ENCODE measurements around the gene TOM1L2. TPM values are rescaled to one million over a fixed set of nuclear protein-coding genes. Genes with fewer than 3 reads are reported as not detected.

TOM1L2 gene
- total and polyA plus RNA-seq, 2 experiments from 2014 or later: 46.4 to 145 TPM

DNA sequence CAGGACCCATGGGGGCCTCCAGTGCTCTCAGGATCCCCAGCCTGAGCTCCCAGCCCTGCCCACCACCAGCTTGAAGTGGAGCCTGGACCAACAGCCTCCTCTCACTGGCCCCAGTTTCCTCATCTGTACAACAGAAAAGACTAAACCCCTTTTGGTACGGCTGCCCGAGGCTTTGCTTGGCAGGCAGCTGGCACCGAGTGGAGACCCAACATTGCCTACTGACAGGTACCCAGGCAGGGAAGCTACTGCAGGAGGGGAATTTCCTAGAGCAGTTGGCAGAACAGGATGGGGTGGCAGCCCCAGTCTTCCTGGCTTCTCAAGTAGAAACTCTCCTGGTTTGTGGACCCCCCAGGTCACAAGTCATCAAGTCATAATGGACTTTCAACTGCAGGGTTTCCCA is 149.6 kb downstream of the TOM1L2 start:
- Histone ChIP-seq H3K4me3 (peak overlapping the region; percentile 39), H3K36me3 (no peaks in the 10 kb centered on the region), H3K9me3 (ENCODE audit: low read depth) (no peaks in the 10 kb centered on the region), H3K27me3 (no peaks in the 10 kb centered on the region), H3K27ac (no peak overlapping the region), H3K4me1 (ENCODE audit: low read depth) (peaks cover 32% of the 10 kb centered on the region)
- TF ChIP-seq, protein P1, sequence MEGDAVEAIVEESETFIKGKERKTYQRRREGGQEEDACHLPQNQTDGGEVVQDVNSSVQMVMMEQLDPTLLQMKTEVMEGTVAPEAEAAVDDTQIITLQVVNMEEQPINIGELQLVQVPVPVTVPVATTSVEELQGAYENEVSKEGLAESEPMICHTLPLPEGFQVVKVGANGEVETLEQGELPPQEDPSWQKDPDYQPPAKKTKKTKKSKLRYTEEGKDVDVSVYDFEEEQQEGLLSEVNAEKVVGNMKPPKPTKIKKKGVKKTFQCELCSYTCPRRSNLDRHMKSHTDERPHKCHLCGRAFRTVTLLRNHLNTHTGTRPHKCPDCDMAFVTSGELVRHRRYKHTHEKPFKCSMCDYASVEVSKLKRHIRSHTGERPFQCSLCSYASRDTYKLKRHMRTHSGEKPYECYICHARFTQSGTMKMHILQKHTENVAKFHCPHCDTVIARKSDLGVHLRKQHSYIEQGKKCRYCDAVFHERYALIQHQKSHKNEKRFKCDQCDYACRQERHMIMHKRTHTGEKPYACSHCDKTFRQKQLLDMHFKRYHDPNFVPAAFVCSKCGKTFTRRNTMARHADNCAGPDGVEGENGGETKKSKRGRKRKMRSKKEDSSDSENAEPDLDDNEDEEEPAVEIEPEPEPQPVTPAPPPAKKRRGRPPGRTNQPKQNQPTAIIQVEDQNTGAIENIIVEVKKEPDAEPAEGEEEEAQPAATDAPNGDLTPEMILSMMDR (IDR thresholded peaks at IDR 0.05; ENCODE audit: low read depth, low read length): no peak
- DNase-seq (ENCODE audit: low read depth in 1 of 2, low spot score in 1 of 2): no peak

DNA sequence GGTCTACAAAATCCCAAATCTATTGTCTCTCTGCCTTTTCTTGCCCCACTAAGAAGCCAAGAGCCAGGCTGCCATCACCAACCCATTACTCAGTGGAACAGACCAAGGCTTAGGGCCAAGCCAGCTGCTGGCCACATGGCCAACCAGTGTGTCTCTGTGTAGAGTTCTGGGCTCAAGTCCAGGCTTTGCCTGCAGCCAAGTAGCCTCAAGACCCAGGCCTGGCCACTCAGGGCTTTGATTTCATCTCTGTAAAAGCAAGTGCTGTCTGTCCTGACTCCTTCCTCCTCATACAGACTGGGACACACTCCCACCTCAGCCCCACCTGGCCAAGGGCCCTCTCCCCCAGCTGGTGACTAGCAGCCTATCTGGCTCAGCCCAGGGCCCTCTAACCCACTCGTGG is 150.0 kb downstream of the TOM1L2 start:
- no peak overlapping the region for H3K27ac ChIP-seq
- peak in 1 of 2 donors; percentile 91 for DNase-seq (ENCODE audit: low read depth in 1 of 2, low spot score in 1 of 2)
- TF ChIP-seq, protein P1 (IDR thresholded peaks at IDR 0.05; ENCODE audit: low read depth, low read length): no peak
- no peak overlapping the region for H3K4me3 ChIP-seq
- H3K36me3 ChIP-seq: no peaks in the 10 kb centered on the region
- peaks cover 32% of the 10 kb centered on the region for H3K4me1 ChIP-seq (ENCODE audit: low read depth)
- H3K27me3 ChIP-seq: no peaks in the 10 kb centered on the region
- H3K9me3 ChIP-seq (ENCODE audit: low read depth): no peaks in the 10 kb centered on the region

DNA sequence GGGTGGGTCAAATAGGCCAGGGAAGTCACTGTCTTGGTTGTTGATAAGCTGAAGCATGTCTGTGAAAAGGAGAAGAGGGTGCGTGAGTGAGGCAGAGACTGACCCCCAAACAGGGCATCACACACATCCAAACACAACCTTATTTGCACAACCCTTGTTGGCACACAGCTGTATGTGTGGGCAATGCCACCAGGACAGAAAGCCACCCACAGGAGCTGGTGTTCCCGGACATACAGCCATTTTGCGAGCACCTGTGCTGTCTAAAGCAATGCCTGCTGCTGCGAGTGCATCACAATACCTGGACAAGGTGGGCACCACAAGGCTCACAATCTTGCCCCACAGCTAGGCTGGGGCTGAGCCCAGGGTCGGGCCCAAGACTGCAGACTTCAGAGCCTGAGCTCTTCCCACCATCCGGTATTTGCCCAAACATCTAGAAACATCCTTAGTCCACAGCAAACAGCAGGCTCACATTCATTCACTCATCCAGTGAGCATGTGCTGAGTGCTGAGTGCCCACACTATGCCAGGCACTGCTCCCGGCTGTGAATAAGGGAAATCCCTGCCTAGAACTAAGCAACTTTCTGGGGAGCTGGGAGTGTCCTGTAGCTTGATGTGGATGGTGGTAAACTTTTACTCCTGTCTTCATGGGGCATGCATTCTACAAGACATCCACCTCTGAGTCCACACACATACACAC is 151.6 kb downstream of the TOM1L2 start:
- peaks cover 27% of the 10 kb centered on the region for H3K4me1 ChIP-seq (ENCODE audit: low read depth)

DNA sequence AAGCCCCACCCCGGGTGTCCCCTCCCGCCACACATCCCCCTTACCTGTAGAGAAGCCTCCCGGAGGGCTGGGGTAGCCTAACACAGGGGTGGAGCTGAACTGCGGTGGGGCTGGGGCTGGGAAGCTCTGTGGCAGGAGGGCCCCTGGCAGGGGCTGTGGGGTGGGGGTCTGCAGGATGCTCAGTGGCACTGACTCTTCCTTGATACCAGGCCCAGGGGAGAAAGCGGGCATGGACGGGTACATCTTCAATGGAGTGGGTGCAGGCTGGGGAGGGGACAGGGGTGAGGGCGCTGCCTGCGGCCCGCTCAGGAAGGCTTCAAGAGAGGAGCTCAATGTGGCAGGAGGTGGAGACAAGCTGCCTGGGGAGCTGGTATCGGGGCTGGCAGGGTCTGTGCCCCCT is 152.2 kb downstream of the TOM1L2 start:
- H3K4me1 ChIP-seq (ENCODE audit: low read depth): peaks cover 29% of the 10 kb centered on the region

More for the DNA sequence above, 151.6 kb downstream of the TOM1L2 start:
- no peaks in the 10 kb centered on the region for H3K27me3 ChIP-seq
- H3K36me3 ChIP-seq: no peaks in the 10 kb centered on the region
- no peaks in the 10 kb centered on the region for H3K9me3 ChIP-seq (ENCODE audit: low read depth)
- DNase-seq (ENCODE audit: low read depth in 1 of 2, low spot score in 1 of 2): no peak
- no peak overlapping the region for H3K27ac ChIP-seq
- no peak overlapping the region for H3K4me3 ChIP-seq
- TF ChIP-seq, protein P1 (IDR thresholded peaks at IDR 0.05; ENCODE audit: low read depth, low read length): no peak

DNA sequence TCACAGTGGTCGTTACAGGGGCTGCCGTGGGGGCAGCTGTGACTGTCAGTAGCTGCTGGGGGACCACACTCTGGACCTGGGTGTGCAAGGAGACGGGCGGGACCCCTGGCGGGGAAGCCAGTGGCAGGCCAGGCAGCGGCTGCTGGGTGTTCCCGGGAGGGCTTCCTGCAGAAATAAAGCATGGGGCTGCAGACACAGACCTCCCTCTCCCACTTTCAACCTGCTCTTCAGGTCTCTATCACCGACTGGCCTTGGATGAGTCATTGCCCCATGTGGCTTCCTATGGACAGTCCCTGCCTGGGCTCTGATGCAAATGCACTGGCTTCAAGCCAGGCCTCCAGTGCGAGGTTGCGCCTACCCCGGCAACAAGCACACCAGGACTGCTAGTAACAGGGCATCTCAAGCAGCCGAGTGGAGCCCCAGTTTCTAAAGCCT is 152.6 kb downstream of the TOM1L2 start:
- no peaks in the 10 kb centered on the region for H3K9me3 ChIP-seq (ENCODE audit: low read depth)
- no peaks in the 10 kb centered on the region for H3K27me3 ChIP-seq
- no peaks in the 10 kb centered on the region for H3K36me3 ChIP-seq
- H3K4me1 ChIP-seq (ENCODE audit: low read depth): peaks cover 26% of the 10 kb centered on the region
- H3K27ac ChIP-seq: no peak overlapping the region
- TF ChIP-seq, protein P1 (IDR thresholded peaks at IDR 0.05; ENCODE audit: low read depth, low read length): no peak
- DNase-seq (ENCODE audit: low read depth in 1 of 2, low spot score in 1 of 2): peak in 1 of 2 donors; percentile 96
- no peak overlapping the region for H3K4me3 ChIP-seq

More for the DNA sequence above, 152.2 kb downstream of the TOM1L2 start:
- no peaks in the 10 kb centered on the region for H3K27me3 ChIP-seq
- H3K4me3 ChIP-seq: no peak overlapping the region
- no peaks in the 10 kb centered on the region for H3K36me3 ChIP-seq
- TF ChIP-seq, protein P1 (IDR thresholded peaks at IDR 0.05; ENCODE audit: low read depth, low read length): no peak
- H3K27ac ChIP-seq: no peak overlapping the region
- no peak for DNase-seq (ENCODE audit: low read depth in 1 of 2, low spot score in 1 of 2)
- H3K9me3 ChIP-seq (ENCODE audit: low read depth): no peaks in the 10 kb centered on the region

Data from cardiac muscle cell (in vitro differentiated cells and primary cell).